Activated CD4-positive, alpha-beta T cell treated with anti-CD3 and anti-CD28 coated beads, Interleukin-2, amount 50 U/mL, for 16 hours (primary cell): ENCODE results near the gene OVOL1.
"Not testable (repeated sequence)": the region's sequence is repeated elsewhere in the genome, so short reads cannot be mapped to it uniquely, and the experiment has no call there.

Experiments used
- DNase-seq: peaks from one replicate; pipeline ENCODE4 v3.0.0-alpha.2; 2020

Gene OVOL1

GRCh38 chr11:65817835-65818680 is 31.2 kb downstream of the OVOL1 start:
- peak; percentile 93 for DNase-seq

DNA sequence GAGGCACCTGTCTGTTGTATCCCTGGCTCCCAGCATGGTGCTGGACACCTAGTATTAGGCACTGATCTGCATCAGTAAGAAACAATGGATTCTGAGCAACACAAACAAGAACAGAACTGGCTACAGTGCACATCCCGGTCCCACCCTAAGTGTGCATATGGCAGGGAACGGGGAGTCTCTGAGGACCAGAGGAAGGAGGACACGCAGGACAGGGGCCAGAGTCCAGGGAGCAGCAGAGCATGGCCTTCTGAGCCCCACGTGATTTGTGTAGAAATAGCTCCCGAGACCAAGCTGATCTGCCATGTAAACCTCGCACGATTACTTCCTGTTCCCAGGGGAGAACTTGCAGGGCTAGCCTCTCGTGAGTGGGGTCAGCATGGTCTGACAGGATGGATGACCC is 34.2 kb downstream of the OVOL1 start:
- DNase-seq, result no peak

DNA sequence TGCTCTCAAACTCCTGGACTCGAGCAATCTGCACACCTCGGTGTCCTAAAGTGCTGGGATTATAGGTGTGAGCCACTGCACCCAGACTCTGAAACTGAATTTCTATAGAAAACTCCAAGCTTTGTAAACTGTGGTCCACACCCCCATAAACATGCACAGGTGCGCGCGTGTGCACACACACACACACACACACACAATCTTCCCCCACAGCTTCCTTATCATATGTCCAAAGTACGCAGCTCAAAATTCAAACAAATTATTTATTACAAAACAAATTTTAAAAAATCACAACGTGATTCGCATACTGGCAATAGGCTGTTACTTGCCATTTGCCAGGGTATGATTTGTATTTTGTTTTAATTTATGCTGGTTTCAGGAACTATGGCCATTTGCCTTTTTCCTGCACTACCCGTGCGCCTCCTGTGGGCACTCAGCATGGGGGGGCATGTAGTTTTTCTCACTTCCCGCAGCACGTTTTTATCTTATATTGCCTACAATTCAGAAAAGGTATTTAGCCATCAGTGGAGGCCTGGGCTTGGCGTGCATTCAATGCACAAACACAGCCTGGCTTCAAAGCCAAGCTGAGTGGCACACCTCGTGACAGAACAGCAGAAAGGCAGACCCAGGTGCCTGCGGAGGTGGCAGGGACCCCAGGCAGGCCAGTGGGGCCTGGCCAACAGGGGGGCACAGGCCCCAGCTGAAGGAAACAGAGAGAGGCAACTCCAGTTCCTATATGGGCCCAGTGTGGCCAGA is 36.1 kb downstream of the OVOL1 start:
- no peak for DNase-seq

- DNase-seq, result no peak
Measured at GRCh38 chr11:65826984-65827735, 40.3 kb downstream of the OVOL1 start.

GRCh38 chr11:65829459-65829858 is 42.6 kb downstream of the OVOL1 start:
- DNase-seq, result no peak

DNA sequence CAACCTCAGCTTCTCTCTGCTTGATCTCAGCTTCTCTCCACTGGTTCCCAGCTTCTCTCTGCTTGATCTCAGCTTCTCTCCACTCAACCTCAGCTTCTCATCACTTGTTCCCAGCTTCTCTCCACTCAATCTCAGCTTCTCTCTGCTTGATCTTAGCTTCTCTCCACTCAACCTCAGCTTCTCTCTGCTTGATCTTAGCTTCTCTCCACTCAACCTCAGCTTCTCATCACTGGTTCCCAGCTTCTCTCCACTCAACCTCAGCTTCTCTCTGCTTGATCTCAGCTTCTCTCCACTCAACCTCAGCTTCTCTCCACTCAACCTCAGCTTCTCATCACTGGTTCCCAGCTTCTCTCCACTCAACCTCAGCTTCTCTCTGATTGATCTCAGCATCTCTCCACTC is 45.4 kb downstream of the OVOL1 start:
- DNase-seq, result not testable (repeated sequence)

GRCh38 chr11:65833297-65834030 is 46.6 kb downstream of the OVOL1 start, which contains the start of gene SNX32:
TSS of gene SNX32 (plus strand) at chr11:65833963. CDS start at chr11:65834066, 103 bp downstream.
- DNase-seq, result peak; percentile 96

DNA sequence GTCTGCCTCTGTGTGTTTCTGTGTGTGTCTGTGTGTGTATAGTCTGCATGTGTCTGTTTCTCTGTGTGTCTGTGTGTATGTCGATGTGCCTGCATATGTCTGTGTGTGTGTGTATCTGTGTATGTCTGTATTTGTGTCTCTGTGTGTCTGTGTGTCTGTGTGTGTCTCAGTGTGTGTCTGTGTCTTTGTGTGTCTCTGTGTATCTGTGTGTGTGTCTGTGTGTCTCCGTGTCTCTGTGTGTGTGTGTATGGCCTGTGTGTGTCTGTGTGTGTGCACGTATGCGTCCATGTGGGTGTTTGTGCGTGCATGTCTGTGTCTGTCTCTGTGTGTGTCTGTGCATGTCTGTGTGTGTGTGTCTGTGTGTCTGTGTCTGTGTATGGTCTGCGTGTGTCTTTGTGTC is 47.3 kb downstream of the OVOL1 start:
- DNase-seq, result no peak

DNA sequence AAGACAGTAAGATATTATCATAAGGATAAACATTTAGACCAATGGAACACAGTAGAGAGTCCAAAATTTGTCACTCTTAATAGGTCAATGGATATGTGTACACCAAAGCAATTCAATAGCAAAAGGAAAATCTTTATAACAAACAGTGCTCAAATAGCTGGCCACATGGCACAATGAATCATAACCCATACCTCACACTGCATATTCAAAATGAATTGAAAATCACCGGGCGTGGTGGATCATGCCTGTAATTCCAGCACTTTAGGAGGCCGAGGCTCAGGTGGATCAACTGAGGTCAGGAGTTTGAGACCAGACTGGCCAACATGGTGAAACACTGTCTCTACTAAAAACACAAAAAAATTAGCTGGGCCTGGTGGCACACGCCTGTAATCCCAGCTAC is 55.3 kb downstream of the OVOL1 start:
- no peak for DNase-seq

DNA sequence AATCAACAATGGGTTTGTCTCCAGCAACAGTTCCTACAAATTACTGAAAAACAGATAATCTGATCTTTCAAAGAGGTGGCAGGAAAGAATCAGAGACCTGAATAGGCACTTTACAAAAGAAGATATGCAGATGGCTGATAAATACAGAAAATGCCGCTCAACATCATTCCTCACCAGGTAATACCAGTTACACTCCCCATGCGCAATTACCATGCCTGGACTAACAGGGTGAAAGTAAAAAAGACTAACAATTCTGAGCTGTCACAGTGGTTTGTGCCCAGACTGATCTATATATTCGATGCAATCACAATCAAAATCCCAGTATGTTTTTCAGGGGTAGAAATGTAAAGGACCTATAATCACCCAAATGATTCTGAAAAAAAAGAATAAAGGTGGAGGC is 56.9 kb downstream of the OVOL1 start:
- DNase-seq, result no peak

DNA sequence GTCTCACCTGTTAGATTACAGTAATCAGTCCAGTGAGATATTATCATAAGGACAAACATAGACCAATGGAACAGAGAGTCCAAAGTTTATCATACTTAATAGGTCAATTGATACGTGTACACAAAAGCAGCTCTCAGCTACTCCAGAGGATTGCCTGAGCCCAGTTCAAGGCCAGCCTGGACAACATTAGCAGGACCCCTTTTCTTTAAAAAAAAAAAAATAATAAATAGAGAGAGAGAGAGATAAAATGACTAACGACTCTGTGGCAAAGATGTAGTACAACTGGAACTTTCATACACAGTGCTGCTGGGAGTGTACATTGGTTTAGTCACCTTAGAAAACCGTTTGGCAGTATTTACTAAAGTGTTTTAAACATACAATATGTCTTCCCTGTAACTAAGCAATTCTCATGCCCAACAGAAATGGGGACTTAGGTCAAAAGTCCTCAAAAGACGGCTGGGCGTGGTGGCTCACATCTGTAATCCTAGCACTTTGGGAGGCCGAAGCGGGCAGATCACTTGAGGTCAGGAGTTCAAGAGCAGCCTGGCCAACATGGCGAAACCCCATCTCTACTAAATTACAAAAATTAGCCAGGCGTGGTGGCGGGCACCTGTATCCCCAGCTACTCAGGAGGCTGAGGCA is 57.5 kb downstream of the OVOL1 start:
- no peak for DNase-seq
